ENCODE measurements around the gene PIP4K2A.

PIP4K2A gene

DNA sequence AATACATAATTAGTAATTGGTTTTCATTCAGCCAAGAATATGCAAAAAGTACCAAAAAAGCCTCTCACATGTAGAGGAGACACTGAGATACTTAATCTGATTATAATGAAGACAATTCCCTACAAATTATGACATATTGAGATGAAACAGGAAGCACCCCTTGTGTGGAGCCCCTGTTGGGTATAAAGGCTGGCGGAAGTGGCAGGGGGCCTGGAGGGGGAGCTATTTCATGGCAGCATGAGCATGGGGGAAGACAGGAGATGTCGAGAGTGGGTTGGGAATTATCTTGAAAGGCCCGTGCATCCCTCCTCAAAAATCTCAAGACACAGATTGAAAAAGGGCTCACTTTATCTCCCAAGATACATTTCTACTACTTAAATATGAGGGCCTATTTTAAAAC, 96.9 kb downstream of the PIP4K2A start:
- no peak for DNase-seq
- in situ Hi-C loops (cut with HindIII; ENCODE audit: low pct_ligation_motif_present, low pct_unique_long_range_greater_than_20kb, low sequenced_read_pairs), result no loop called here

DNA sequence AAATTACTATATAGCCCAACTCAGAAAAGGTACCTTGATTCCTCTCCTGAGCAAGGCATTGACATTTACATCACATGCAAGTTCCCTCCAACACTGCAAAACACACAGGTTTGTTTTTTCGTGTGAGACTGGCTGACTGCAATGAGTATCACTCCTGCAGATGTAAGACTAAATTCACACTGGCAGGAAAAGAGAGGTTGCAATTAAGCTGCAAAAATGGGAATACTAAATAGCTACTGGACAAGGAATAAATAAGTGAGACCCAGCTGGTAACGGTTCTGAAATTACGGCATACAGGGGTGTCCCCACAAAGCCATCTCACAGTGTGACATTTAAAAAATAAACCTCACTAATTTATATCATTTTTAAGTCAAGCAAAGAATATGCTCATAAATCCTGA, 97.3 kb downstream of the PIP4K2A start:
- in situ Hi-C loops (cut with HindIII; ENCODE audit: low pct_ligation_motif_present, low pct_unique_long_range_greater_than_20kb, low sequenced_read_pairs), result no loop called here
- DNase-seq, result no peak

GRCh38 chr10:22615819-22616499, 98.4 kb downstream of the PIP4K2A start:
- peak; percentile 58 for DNase-seq
- in situ Hi-C loops (cut with HindIII; ENCODE audit: low pct_ligation_motif_present, low pct_unique_long_range_greater_than_20kb, low sequenced_read_pairs), result no loop called here

- in situ Hi-C loops (cut with HindIII; ENCODE audit: low pct_ligation_motif_present, low pct_unique_long_range_greater_than_20kb, low sequenced_read_pairs), result no loop called here
- DNase-seq, result no peak
Observed at GRCh38 chr10:22615101-22615500, 99.3 kb downstream of the PIP4K2A start.

GRCh38 chr10:22613011-22613410, 101.4 kb downstream of the PIP4K2A start:
- in situ Hi-C loops (cut with HindIII; ENCODE audit: low pct_ligation_motif_present, low pct_unique_long_range_greater_than_20kb, low sequenced_read_pairs), result no loop called here
- DNase-seq, result no peak

DNA sequence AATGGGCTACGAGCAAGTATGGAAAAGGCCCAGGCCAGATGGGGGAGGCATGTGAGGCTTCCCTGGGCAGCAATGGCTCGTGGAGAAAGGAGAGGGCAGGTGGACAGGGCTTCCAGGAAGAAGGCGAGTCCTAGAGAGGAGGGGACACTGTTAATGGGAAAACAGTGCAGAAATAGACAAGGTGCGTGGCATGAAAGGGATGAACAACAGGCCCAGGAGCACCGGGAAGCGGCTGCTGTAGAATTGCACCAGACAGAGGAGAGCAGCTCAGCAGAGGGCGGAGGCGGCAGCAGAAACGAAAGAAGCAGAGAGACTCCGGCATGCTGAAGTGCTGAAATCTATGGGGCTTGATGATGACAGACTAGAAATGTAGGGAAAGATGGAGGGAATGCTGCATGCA, 102.1 kb downstream of the PIP4K2A start:
- in situ Hi-C loops (cut with HindIII; ENCODE audit: low pct_ligation_motif_present, low pct_unique_long_range_greater_than_20kb, low sequenced_read_pairs), result no loop called here
- no peak for DNase-seq

DNA sequence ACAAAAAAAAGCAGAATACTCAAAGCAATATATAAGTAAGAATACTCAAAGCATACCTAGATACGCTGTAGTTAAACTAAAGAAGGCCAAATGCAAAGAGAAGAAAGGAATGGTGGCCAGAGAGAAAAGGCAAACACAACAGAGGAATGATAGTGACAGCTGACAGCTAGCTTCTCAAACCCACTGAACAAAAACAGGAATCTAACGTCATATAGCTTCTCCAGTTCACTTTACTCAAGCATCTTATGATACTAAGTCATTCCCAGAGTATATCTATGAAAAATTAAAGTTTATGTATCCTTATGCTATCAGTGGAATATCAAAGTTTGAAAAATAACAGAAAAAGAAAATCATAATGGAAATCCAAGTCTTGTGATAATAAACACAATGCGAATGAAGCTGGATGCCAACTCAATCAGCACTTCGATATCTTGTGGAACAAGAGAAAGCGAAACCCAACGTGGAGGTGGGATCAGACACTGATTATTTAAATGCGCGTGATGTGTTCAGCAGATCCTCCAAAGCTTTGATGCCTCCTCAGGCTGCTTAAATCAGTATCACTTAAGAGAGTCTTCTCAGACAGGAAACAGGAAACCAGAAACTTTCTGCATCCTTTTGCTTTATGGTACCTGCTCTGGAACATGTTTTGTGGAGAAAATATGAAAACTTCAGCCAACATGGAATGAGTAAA, 102.8 kb downstream of the PIP4K2A start:
- in situ Hi-C loops (cut with HindIII; ENCODE audit: low pct_ligation_motif_present, low pct_unique_long_range_greater_than_20kb, low sequenced_read_pairs), result no loop called here
- DNase-seq, result no peak

- in situ Hi-C loops (cut with HindIII; ENCODE audit: low pct_ligation_motif_present, low pct_unique_long_range_greater_than_20kb, low sequenced_read_pairs), result no loop called here
Observed at GRCh38 chr10:22610610-22611009, 103.8 kb downstream of the PIP4K2A start.

DNA sequence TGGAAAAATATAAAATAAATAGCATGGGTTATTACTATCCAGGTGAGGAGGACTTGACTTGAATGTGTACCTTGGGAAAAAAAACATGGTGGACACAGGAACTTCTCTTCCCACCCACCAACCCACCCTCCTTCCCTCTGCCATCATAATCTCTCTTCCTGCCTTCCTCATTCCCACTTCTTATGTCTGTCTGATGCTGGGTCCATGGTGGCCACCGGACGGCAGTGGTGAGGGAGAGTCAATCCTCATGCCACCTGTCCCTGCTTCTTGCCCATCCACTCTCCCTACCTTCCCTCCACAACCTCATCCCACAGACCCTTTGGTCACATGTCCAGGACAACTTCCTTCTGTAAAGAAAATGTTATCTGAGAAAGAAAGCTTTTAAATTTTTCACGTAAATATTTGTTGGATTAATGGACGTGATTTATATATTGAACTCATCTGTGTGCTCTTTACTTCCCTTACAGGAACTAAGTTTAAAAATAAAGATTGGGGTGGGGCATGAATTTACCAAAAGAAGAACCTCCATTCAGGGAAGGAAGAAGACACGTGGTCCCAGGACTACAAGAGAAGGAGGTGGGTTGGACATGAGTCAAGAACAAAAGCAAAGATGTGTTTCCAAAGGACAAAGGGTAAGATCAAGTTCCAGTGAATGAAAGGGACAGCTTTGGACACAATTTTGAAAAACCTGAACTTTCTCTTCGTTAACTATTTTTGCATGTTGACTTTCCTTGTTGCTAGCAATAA, 104.5 kb downstream of the PIP4K2A start:
- in situ Hi-C loops (cut with HindIII; ENCODE audit: low pct_ligation_motif_present, low pct_unique_long_range_greater_than_20kb, low sequenced_read_pairs), result no loop called here
- no peak for DNase-seq

More at GRCh38 chr10:22610610-22611009, 103.8 kb downstream of the PIP4K2A start:
- DNase-seq, result no peak

DNA sequence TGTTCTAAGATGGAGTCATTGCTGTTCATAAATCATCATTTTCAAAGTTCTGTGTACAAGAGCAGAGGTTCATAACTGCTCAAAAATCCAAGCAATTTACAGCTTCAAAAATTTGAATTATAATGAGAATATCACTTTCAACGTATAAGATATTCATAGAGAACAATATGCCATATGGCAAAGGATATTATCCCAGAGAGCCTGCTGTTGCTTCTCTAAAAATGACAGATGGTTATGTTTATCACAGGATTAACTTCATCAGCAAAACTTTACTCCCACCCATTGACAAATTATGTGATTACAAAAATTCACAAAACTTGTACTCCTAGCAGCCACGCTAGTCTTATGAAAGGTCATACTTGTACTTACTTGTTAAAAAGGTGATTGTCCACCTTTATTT, 105.1 kb downstream of the PIP4K2A start:
- in situ Hi-C loops (cut with HindIII; ENCODE audit: low pct_ligation_motif_present, low pct_unique_long_range_greater_than_20kb, low sequenced_read_pairs), result no loop called here
- no peak for DNase-seq

DNA sequence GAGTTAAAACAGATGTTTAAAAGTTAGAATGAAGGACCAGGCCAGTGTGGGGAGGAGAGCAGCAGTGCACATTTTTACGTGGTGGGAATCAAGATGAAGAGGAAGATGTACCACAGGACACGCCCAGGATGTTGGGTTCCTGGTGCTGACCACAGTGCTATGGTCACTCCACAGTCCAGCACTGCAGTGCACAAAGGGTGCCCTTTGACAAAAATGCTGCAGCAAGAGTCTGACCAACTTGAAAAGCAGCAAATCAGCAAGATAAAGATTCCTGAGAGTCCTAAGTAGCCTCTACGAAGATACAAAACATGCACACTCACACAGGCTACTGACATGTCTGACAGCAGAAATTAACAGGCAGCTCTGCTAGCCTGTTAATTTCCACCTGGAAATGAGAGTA, 107.1 kb downstream of the PIP4K2A start:
- no peak for DNase-seq
- in situ Hi-C loops (cut with HindIII; ENCODE audit: low pct_ligation_motif_present, low pct_unique_long_range_greater_than_20kb, low sequenced_read_pairs), result no loop called here

- peak; percentile 67 for DNase-seq
- in situ Hi-C loops (cut with HindIII; ENCODE audit: low pct_ligation_motif_present, low pct_unique_long_range_greater_than_20kb, low sequenced_read_pairs), result no loop called here
Observed at GRCh38 chr10:22606164-22606614, 108.2 kb downstream of the PIP4K2A start.

DNA sequence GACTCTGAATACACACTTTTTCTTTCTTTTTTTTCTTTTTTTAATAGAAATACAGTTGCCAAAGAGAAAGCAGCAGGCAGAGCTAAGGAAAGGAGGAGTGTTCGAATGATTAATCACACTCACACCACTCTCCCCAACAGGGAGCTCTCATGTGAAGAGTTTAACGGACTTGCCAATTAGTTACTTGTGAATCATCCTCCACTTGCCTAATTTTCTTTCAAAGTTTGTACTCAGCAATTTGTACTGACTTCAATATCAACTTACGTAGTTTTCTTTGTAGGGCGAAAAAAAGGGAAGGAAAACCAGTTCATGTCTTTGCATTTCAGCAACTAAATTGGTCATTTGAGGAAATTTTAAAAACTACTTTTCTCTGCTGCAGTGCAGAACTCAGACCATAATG, 109.2 kb downstream of the PIP4K2A start:
- in situ Hi-C loops (cut with HindIII; ENCODE audit: low pct_ligation_motif_present, low pct_unique_long_range_greater_than_20kb, low sequenced_read_pairs), result no loop called here
- peak; percentile 71 for DNase-seq

DNA sequence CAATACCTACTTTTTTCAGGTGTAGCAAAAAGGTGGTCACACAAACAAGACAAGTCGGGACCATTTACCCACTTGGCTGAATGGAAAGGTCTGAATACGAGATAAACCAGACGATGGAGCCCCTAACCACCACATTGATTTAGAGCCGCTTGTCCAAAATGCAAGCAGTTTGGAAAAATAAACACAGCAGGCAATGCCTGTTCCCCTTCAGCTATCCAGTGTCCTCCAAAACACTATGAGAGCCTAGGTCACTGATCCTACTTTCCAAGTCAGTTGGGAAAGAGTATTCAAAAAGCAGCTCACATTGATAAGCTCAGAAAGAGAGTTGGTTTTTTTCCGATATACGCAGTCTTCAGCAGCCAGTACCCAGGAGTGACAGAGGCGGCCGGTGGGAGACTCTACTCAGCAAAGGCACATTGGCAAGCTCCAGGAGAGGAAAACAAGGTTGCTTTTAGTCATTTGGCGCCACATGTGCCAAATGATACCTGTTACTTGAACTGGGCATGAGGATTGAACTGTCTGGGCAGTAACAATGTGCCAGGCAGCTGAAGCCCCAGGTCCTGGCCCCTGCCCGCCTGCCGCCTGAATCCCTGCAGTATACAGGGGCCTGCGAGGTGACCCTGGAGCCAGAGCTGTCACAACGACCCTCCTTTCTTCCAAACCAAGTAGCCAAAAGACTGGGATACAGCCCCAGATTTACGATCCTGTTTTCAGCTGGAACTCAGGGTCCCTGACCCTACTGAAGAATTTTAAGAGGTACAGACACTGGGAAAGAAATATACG, 109.8 kb downstream of the PIP4K2A start:
- DNase-seq, result no peak
- in situ Hi-C loops (cut with HindIII; ENCODE audit: low pct_ligation_motif_present, low pct_unique_long_range_greater_than_20kb, low sequenced_read_pairs), result no loop called here

- in situ Hi-C loops (cut with HindIII; ENCODE audit: low pct_ligation_motif_present, low pct_unique_long_range_greater_than_20kb, low sequenced_read_pairs), result no loop called here
Observed at GRCh38 chr10:22603581-22603980, 110.8 kb downstream of the PIP4K2A start.

DNA sequence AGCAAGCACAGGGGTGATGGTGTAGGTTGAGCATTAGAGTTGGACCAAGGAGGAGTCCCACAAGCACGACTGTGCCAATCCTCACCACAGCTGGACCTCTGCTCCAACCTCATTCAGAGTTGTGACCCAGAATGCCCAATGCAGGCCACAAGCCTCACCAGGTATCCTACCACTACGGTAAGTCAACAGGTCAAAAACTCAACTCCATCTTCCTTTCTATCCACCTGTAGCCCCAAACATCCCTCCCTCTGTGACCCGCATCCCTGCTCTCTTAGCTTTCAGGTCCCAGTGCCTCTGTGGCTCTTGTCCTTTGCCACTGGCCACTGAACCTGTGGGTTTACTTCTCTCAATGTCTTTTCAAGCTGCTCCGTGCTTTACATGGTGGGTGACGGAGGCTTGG, 112.8 kb downstream of the PIP4K2A start:
- DNase-seq, result no peak
- in situ Hi-C loops (cut with HindIII; ENCODE audit: low pct_ligation_motif_present, low pct_unique_long_range_greater_than_20kb, low sequenced_read_pairs), result no loop called here

More at GRCh38 chr10:22603581-22603980, 110.8 kb downstream of the PIP4K2A start:
- no peak for DNase-seq

- in situ Hi-C loops (cut with HindIII; ENCODE audit: low pct_ligation_motif_present, low pct_unique_long_range_greater_than_20kb, low sequenced_read_pairs), result no loop called here
- DNase-seq, result no peak
Observed at GRCh38 chr10:22599636-22600228, 114.6 kb downstream of the PIP4K2A start.

GRCh38 chr10:22599048-22599561, 115.3 kb downstream of the PIP4K2A start:
- peak; percentile 75 for DNase-seq
- in situ Hi-C loops (cut with HindIII; ENCODE audit: low pct_ligation_motif_present, low pct_unique_long_range_greater_than_20kb, low sequenced_read_pairs), result no loop called here
